PC-9 (cell line): Measurements from ENCODE around the gene TNFRSF9.

ENCODE experiments used
- EZH2 ChIP-seq: fragments of 200-600 bp; sonication (generic); IDR thresholded peaks from 2 replicates; pipeline ENCODE4 v1.8.0; 2017; ENCODE audit warnings: antibody characterized with exemption, low read depth
- TF ChIP-seq, protein P1 (sequence below): fragments of 200-600 bp; sonication (generic); conservative IDR thresholded peaks from 2 replicates; pipeline ENCODE4 v1.6.1; 2017; ENCODE audit warnings: mixed run types, antibody characterized with exemption, mild to moderate bottlenecking, moderate library complexity

DNA sequence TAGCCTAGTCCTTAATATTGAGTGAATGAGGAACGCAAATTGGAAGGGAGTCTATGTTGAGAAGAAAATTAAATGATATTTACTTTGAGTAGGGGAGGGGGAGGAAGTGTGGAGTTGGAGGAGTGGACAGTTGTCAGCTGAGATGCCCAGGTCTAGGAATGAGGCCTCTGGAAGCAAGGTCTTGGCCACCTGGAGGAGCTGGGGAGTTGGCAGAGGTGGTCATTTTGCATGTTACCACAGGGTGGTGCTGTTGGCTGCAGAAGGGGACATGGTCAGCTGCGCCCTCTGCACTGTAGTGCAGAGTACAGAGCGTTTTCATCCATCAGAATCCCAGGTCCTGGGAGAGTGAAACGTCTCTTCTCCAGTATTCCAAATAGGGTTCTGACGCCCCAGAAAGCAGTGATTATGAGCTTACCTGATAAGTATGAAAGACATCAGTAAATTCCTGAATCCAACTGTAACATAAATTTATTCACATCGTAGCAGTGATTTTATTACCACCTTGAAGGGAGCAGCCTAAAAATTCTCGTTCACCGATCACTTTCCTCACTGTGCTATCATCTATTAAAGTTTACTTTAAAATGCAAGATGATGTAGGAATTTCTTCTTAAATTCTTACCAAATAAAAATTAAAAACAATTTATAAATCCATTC, 34.7 kb upstream of the TNFRSF9 start:
- TF ChIP-seq, protein P1, sequence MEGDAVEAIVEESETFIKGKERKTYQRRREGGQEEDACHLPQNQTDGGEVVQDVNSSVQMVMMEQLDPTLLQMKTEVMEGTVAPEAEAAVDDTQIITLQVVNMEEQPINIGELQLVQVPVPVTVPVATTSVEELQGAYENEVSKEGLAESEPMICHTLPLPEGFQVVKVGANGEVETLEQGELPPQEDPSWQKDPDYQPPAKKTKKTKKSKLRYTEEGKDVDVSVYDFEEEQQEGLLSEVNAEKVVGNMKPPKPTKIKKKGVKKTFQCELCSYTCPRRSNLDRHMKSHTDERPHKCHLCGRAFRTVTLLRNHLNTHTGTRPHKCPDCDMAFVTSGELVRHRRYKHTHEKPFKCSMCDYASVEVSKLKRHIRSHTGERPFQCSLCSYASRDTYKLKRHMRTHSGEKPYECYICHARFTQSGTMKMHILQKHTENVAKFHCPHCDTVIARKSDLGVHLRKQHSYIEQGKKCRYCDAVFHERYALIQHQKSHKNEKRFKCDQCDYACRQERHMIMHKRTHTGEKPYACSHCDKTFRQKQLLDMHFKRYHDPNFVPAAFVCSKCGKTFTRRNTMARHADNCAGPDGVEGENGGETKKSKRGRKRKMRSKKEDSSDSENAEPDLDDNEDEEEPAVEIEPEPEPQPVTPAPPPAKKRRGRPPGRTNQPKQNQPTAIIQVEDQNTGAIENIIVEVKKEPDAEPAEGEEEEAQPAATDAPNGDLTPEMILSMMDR = peak; percentile 84
- TF ChIP-seq EZH2 = no peak
